CD14-positive monocyte (primary cell): ENCODE data around the gene STRN3. TPM values are rescaled to one million over a fixed set of nuclear protein-coding genes. Genes with fewer than 3 reads are reported as not detected.

Source experiments
- DNase-seq, 3 donors: peaks; one replicate each; pipeline ENCODE4 v3.0.0-alpha.2; 2011 to 2022
- H2AFZ ChIP-seq: 2 replicates; pipeline ENCODE4 v1.6.0; 2012; ENCODE audit warnings: mild to moderate bottlenecking, low read depth, low read length, inconsistent platforms; ENCODE audit not compliant: insufficient read depth, poor library complexity, severe bottlenecking
- H3K27ac ChIP-seq, 2 donors: 1 replicate in 1 of 2; 2 replicates in 1 of 2; pipeline ENCODE4 v1.5.1; 2012 to 2013; ENCODE audit warnings: low read length in 2 of 2, control low read depth in 1 of 2, inconsistent platforms in 1 of 2, low read depth in 1 of 2, mild to moderate bottlenecking in 1 of 2
- H3K27me3 ChIP-seq, 2 donors: one replicate each; pipeline versions ENCODE4 v1.6.0 to v1.6.1; 2011 to 2013; ENCODE audit warnings: low read length in 2 of 2; ENCODE audit not compliant: control insufficient read depth in 2 of 2, insufficient read depth in 2 of 2
- H3K36me3 ChIP-seq, 2 donors: replicated peaks in 1 of 2; 1 replicate in 1 of 2; 2 replicates in 1 of 2; pipeline versions ENCODE4 v1.5.1 to v1.6.1; 2012 to 2013; ENCODE audit warnings: low read length in 2 of 2, control low read depth in 1 of 2, inconsistent platforms in 1 of 2, mild to moderate bottlenecking in 1 of 2; ENCODE audit not compliant: insufficient read depth in 2 of 2, control insufficient read depth in 1 of 2
- H3K4me1 ChIP-seq, 2 donors: 1 replicate in 1 of 2; 2 replicates in 1 of 2; pipeline versions ENCODE4 v1.5.1 to v1.6.1; 2012 to 2013; ENCODE audit warnings: low read length in 2 of 2, control low read depth in 1 of 2, inconsistent platforms in 1 of 2, mild to moderate bottlenecking in 1 of 2, moderate library complexity in 1 of 2; ENCODE audit not compliant: insufficient read depth in 2 of 2, control insufficient read depth in 1 of 2
- H3K4me2 ChIP-seq: replicated peaks from 2 replicates; pipeline ENCODE3; 2012; ENCODE audit warnings: low read length, moderate library complexity, mild to moderate bottlenecking; ENCODE audit not compliant: poor library complexity, severe bottlenecking; ENCODE audit errors: extremely low read depth
- H3K4me3 ChIP-seq, 3 experiments: fragments of 200-600 bp in 1 of 3; sonication (generic) in 1 of 3; replicated peaks in 1 of 3; 1 replicate in 2 of 3; 2 replicates in 1 of 3; pipeline ENCODE4 v1.5.1; 2011 to 2013; ENCODE audit warnings: low read length in 3 of 3, mild to moderate bottlenecking in 3 of 3, control low read depth in 2 of 3, low read depth in 2 of 3, inconsistent platforms in 1 of 3, moderate library complexity in 1 of 3
- H3K79me2 ChIP-seq: 2 replicates; pipeline ENCODE4 v1.6.0; 2012; ENCODE audit warnings: mild to moderate bottlenecking, control low read depth, inconsistent platforms, low read length, moderate library complexity; ENCODE audit not compliant: insufficient read depth
- H3K9ac ChIP-seq: 2 replicates; pipeline ENCODE4 v1.6.0; 2017; ENCODE audit warnings: low read length, mild to moderate bottlenecking; ENCODE audit not compliant: insufficient read depth, poor library complexity, severe bottlenecking
- H3K9me3 ChIP-seq, 2 donors: replicated peaks in 1 of 2; 1 replicate in 1 of 2; 2 replicates in 1 of 2; pipeline versions ENCODE4 v1.5.1 to v1.6.1; 2012 to 2013; ENCODE audit warnings: low read length in 2 of 2, control low read depth in 1 of 2; ENCODE audit not compliant: control insufficient read depth in 1 of 2, insufficient read depth in 1 of 2
- H4K20me1 ChIP-seq: 2 replicates; pipeline ENCODE4 v1.6.0; 2012; ENCODE audit warnings: mild to moderate bottlenecking, low read length, control low read depth, moderate library complexity; ENCODE audit not compliant: insufficient read depth
- H3K27ac Mint-ChIP-seq, 7 donors: one replicate each; pipeline ENCODE4 v1.8.0; 2020; ENCODE audit warnings: mild to moderate bottlenecking in 7 of 7, mixed read lengths in 7 of 7, moderate library complexity in 6 of 7, inconsistent platforms in 2 of 7
- H3K27me3 Mint-ChIP-seq, 3 donors: one replicate each; pipeline ENCODE4 v1.8.0; 2021 to 2022; ENCODE audit warnings: low read depth in 3 of 3, mild to moderate bottlenecking in 3 of 3, mixed read lengths in 3 of 3, moderate library complexity in 3 of 3, inconsistent platforms in 1 of 3
- H3K36me3 Mint-ChIP-seq, 2 donors: one replicate each; pipeline ENCODE4 v1.8.0; 2020; ENCODE audit warnings: mixed read lengths in 2 of 2, inconsistent platforms in 1 of 2, mild to moderate bottlenecking in 1 of 2
- H3K4me1 Mint-ChIP-seq: one replicate; pipeline ENCODE4 v1.8.0; 2020; ENCODE audit warnings: mild to moderate bottlenecking, mixed read lengths
- H3K4me3 Mint-ChIP-seq, 2 donors: one replicate each; pipeline ENCODE4 v1.8.0; 2020; ENCODE audit warnings: mild to moderate bottlenecking in 2 of 2, mixed read lengths in 2 of 2, moderate library complexity in 1 of 2
- H3K9me3 Mint-ChIP-seq, 7 donors: one replicate each; pipeline ENCODE4 v1.8.0; 2020 to 2022; ENCODE audit warnings: mixed read lengths in 7 of 7, mild to moderate bottlenecking in 6 of 7, moderate library complexity in 6 of 7, inconsistent platforms in 2 of 7
- WGBS: methylation state at CpG from one replicate; pipeline ENCODE4 v1.1.5; 2013; ENCODE audit warnings: missing lambda C conversion rate; ENCODE audit not compliant: insufficient coverage; 5-methylcytosine and 5-hydroxymethylcytosine counted together
- intact Hi-C, 2 donors: fragments of 100-400 bp; cut with micrococcal nuclease; formaldehyde crosslinking; loops; one replicate each; pipeline versions ENCODE4 v1.15.0 to v1.15.1; 2023
- polyA plus RNA-seq, 3 donors: library from polyadenylated mRNA; depleted of rRNA in 1 of 3; unstranded in 2 of 3; stranded (reverse) in 1 of 3; fragments of 300-500 nt in 2 of 3; fragments of >200 nt in 1 of 3; fragmentation: Illumina TruSeq in 2 of 3; gene quantifications; 1 replicate in 2 of 3; 2 replicates in 1 of 3; pipeline ENCODE4 v1.2.3, GENCODE V29; 2012 to 2021
- TF ChIP-seq, protein P1 (sequence below): fragments of 200-600 bp; IDR thresholded peaks from one replicate; pipeline ENCODE4 v1.8.0; 2022; ENCODE audit warnings: antibody characterized with exemption, mild to moderate bottlenecking

The STRN3 gene
- polyA plus RNA-seq, 3 donors, result 1.0 to 12.0 (median 3.8) TPM

DNA sequence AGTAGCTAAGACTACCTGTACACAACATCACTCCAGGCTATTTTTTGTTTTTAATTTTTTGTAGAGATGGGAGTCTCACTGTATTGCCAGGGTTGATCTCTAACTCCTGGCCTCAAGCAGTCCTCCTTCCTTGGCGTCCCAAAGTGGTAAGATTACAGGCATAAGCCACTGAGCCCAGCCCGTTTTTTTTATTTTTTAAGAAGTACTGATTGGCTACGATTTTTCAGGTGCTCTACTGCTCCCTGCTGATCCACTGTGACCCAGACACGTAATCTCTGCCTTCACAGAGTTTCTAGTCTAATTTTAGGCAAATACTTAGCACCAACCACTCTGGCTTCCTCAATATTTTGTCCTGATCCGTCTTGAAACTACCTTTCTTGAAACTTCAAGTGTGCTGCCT, 4.3 kb upstream of the STRN3 start:
- H3K9me3 ChIP-seq, result no peaks in the 10 kb centered on the region
- H3K27ac ChIP-seq, result no peak overlapping the region
- no peak overlapping the region for H3K4me3 ChIP-seq
- H3K4me1 ChIP-seq, result peaks cover 10 to 23% of the 10 kb centered on the region in 2 donors
- no peak overlapping the region for H3K4me2 ChIP-seq
- H3K79me2 ChIP-seq, result peaks cover 20% of the 10 kb centered on the region
- H3K27me3 Mint-ChIP-seq, result no peaks in the 10 kb centered on the region
- no peak for DNase-seq
- peaks cover 23% of the 10 kb centered on the region for H3K4me1 Mint-ChIP-seq
- no peak overlapping the region for H3K9ac ChIP-seq
- H3K4me3 Mint-ChIP-seq, result no peak overlapping the region
- intact Hi-C loops, result loop anchor here in 1 of 2 donors (10.0 kb wide), 1 partner anchor 46 kb away; no protein-coding TSS in a partner anchor
- peak overlapping the region in 1 of 7 donors; percentile 36 for H3K27ac Mint-ChIP-seq
- no peaks in the 10 kb centered on the region for H3K27me3 ChIP-seq
- H3K36me3 ChIP-seq, result no peaks in the 10 kb centered on the region
- no peaks in the 10 kb centered on the region for H3K36me3 Mint-ChIP-seq
- no peak overlapping the region for H2AFZ ChIP-seq
- TF ChIP-seq, protein P1, sequence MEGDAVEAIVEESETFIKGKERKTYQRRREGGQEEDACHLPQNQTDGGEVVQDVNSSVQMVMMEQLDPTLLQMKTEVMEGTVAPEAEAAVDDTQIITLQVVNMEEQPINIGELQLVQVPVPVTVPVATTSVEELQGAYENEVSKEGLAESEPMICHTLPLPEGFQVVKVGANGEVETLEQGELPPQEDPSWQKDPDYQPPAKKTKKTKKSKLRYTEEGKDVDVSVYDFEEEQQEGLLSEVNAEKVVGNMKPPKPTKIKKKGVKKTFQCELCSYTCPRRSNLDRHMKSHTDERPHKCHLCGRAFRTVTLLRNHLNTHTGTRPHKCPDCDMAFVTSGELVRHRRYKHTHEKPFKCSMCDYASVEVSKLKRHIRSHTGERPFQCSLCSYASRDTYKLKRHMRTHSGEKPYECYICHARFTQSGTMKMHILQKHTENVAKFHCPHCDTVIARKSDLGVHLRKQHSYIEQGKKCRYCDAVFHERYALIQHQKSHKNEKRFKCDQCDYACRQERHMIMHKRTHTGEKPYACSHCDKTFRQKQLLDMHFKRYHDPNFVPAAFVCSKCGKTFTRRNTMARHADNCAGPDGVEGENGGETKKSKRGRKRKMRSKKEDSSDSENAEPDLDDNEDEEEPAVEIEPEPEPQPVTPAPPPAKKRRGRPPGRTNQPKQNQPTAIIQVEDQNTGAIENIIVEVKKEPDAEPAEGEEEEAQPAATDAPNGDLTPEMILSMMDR, result no peak
- 100% methylated on average over 4 of the region's 5 CpGs for WGBS
- H4K20me1 ChIP-seq, result no peaks in the 10 kb centered on the region
- no peaks in the 10 kb centered on the region for H3K9me3 Mint-ChIP-seq

DNA sequence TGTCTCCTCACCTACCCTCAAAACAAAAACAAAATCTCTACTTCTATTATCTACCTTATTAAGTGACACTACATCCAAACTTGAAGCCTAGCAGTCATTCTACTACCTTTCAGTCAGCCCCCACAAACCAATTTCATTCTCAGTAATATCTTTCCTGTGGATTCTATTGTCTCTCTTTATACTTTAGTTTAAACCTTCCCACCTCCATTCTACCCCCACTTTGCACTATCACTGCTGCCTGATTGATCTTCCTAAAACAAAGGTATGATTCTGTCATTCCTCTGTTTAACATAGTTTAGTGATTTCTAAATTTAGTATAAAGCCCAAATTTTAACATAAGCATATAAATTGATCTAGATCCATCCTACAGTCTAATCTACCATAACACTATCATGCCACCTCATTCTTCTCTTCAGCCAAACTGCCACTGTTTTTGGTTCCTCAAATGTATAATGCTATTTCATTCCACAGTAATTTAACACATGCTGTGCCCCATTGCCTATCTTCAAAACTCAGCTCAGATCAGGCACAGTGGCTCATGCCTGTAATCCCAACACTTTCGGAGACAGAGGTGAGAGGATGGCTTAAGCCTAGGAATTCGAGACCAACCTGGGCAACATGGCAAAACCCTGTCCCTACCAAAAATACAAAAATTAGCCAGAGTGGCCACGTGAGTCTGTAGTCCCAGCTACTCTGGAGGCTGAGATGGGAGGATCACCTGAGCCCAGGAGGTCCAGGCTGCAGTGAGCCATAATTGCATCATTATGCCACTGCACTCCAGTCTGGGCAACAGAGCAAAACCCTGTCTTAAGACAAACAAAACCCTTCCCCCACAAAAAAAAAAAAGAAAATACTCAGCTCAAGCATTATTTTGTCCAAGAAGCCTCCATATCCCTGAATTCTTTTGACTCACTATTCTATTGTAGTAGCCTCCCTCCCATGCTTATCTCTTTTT, 3.1 kb upstream of the STRN3 start:
- no peak overlapping the region for H3K9ac ChIP-seq
- peaks cover 20 to 35% of the 10 kb centered on the region in 2 donors for H3K4me1 ChIP-seq
- H3K4me2 ChIP-seq, result no peak overlapping the region
- no peak overlapping the region for H3K4me3 ChIP-seq
- H3K36me3 ChIP-seq, result no peaks in the 10 kb centered on the region
- no peak overlapping the region for H2AFZ ChIP-seq
- H4K20me1 ChIP-seq, result no peaks in the 10 kb centered on the region
- TF ChIP-seq, protein P1, result no peak
- Mint-ChIP-seq H3K27me3 (no peaks in the 10 kb centered on the region), H3K4me1 (peaks cover 32% of the 10 kb centered on the region), H3K9me3 (no peaks in the 10 kb centered on the region), H3K36me3 (no peaks in the 10 kb centered on the region), H3K4me3 (no peak overlapping the region), H3K27ac (peak overlapping the region in 1 of 7 donors; percentile 20)
- H3K79me2 ChIP-seq, result peaks cover 31% of the 10 kb centered on the region
- intact Hi-C loops, result loop anchor here (5.0 to 10.0 kb wide), 2 partner anchors 46 to 63 kb away; no protein-coding TSS in a partner anchor
- no peaks in the 10 kb centered on the region for H3K9me3 ChIP-seq
- 71% methylated on average over 1 of the region's 3 CpGs for WGBS
- DNase-seq, result no peak
- H3K27me3 ChIP-seq, result no peaks in the 10 kb centered on the region
- no peak overlapping the region for H3K27ac ChIP-seq
